Measurements from ENCODE around the gene ATF7IP. TPM values are rescaled to one million over a fixed set of nuclear protein-coding genes. Genes with fewer than 3 reads are reported as not detected.
A peak's percentile ranks its signal among the peaks of the same experiment; 100 is the strongest.

ATF7IP gene
- polyA plus RNA-seq, 1 of the 3 experiments (the other 2 are of a cell fraction): 2.8 TPM

DNA sequence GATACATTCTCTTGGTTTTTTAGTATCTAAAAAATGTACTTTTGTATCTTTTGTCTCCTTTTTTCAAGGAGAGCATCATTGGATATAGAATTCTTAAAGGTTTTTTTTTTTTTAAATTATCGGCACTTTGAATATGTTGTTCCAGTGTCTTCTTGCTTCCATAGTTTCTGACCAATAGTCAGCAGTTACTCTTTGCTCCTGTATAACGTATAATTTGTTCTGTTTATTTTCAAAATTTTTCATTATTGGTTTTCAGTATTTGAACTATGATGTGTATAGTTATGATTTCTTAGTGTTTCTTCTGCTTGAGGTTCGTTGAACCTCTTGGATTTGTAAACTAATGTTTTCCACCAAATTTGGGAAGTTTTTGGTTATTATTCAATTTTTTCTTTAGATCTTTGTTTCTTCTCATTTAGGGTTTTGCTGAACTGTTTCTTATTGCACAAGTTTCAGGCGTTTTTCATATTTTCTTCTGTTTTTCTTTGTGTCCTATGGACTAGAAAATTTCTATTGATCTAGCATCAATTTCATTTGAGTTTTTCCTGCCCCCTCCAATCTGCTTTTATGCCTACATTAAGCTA lies 108.3 kb downstream of the ATF7IP start:
- Histone ChIP-seq H3K27ac (ENCODE audit: low read depth in 2 of 2, low read length in 1 of 2) (no peak overlapping the region), H3K9ac (no peak overlapping the region), H3K4me3 (ENCODE audit: low read depth in 2 of 2, low read length in 1 of 2) (no peak overlapping the region), H3K4me2 (no peak overlapping the region), H3K9me2 (no peaks in the 10 kb centered on the region), H4K20me1 (ENCODE audit: insufficient read depth) (no peaks in the 10 kb centered on the region), H3K79me2 (ENCODE audit: insufficient read depth) (no peaks in the 10 kb centered on the region), H3K4me1 (ENCODE audit: control insufficient read depth in 1 of 2, insufficient read depth in 2 of 2, low read depth in 1 of 2, low read length in 1 of 2) (no peaks in the 10 kb centered on the region), H3K36me3 (replicated peaks in 1 of 2; ENCODE audit: control insufficient read depth in 1 of 2, insufficient read depth in 2 of 2, low read length in 1 of 2) (peaks cover 48 to 65% of the 10 kb centered on the region in 2 experiments), H2AFZ (ENCODE audit: low read depth) (no peak overlapping the region), H3K27me3 (ENCODE audit: insufficient read depth) (no peaks in the 10 kb centered on the region), H3K9me3 (peaks cover 29% of the 10 kb centered on the region), H3F3A (replicated peaks; ENCODE audit: insufficient read depth) (peaks cover 4% of the 10 kb centered on the region)
- POLR2A ChIA-PET: no interaction called here
- peak; percentile 2 for DNase-seq
- 52% methylated on average over 4 of the region's 4 CpGs for WGBS (ENCODE audit: low lambda C conversion rate)
- TF ChIP-seq TCF12 (IDR thresholded peaks at IDR 0.05): 0 out of 2 replicates have a peak, but pooled peaks have one; percentile 15
- TF ChIP-seq, protein P1, sequence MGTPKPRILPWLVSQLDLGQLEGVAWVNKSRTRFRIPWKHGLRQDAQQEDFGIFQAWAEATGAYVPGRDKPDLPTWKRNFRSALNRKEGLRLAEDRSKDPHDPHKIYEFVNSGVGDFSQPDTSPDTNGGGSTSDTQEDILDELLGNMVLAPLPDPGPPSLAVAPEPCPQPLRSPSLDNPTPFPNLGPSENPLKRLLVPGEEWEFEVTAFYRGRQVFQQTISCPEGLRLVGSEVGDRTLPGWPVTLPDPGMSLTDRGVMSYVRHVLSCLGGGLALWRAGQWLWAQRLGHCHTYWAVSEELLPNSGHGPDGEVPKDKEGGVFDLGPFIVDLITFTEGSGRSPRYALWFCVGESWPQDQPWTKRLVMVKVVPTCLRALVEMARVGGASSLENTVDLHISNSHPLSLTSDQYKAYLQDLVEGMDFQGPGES (IDR thresholded peaks at IDR 0.05; ENCODE audit: low read depth, low read length): no peak
- CTCF ChIA-PET: interaction anchor here (1.3 kb wide), 1 partner anchor 20 kb away, joined by 3 read pairs; no protein-coding TSS in a partner anchor

DNA sequence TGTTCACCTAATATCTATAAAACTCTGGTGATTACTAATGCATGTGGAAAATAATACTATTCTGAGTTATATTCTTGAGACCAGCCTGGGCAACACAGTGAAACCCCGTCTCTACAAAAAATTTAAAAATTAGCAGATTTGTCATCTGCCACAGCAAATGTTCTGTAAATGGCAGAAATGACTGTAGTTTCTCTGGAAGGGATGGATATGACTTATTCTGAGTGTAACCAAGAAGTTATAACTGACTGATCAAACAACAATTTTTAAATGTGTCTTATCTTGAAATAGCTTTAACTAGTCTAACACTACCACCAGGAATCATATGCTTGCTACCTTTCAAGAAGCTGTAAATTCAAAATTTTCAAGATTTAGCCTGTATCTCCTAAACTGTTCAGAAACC lies 113.5 kb downstream of the ATF7IP start:
- H3K27ac ChIP-seq (ENCODE audit: low read depth in 2 of 2, low read length in 1 of 2): no peak overlapping the region
- H3K79me2 ChIP-seq (ENCODE audit: insufficient read depth): no peaks in the 10 kb centered on the region
- H3K9me3 ChIP-seq: peaks cover 16% of the 10 kb centered on the region
- no peak overlapping the region for H3K4me3 ChIP-seq (ENCODE audit: low read depth in 2 of 2, low read length in 1 of 2)
- H3K9me2 ChIP-seq: no peaks in the 10 kb centered on the region
- H3K27me3 ChIP-seq (ENCODE audit: insufficient read depth): no peaks in the 10 kb centered on the region
- H3K4me1 ChIP-seq (ENCODE audit: control insufficient read depth in 1 of 2, insufficient read depth in 2 of 2, low read depth in 1 of 2, low read length in 1 of 2): peaks cover 0 to 2% of the 10 kb centered on the region in 2 experiments; a peak in 1 of 4 replicates
- DNase-seq: no peak
- ChIA-PET POLR2A (no interaction called here), CTCF (no interaction called here)
- 96% methylated on average over 1 of the region's 1 CpG for WGBS (ENCODE audit: low lambda C conversion rate)
- no peaks in the 10 kb centered on the region for H4K20me1 ChIP-seq (ENCODE audit: insufficient read depth)
- no peaks in the 10 kb centered on the region for H3F3A ChIP-seq (replicated peaks; ENCODE audit: insufficient read depth)
- no peak overlapping the region for H3K4me2 ChIP-seq
- H3K36me3 ChIP-seq (replicated peaks in 1 of 2; ENCODE audit: control insufficient read depth in 1 of 2, insufficient read depth in 2 of 2, low read length in 1 of 2): peaks cover 56 to 67% of the 10 kb centered on the region in 2 experiments
- H3K9ac ChIP-seq: no peak overlapping the region
- H2AFZ ChIP-seq (ENCODE audit: low read depth): no peak overlapping the region
- TF ChIP-seq YY1 (IDR thresholded peaks at IDR 0.05; ENCODE audit: low read depth): no peak
- TF ChIP-seq RXRA (IDR thresholded peaks at IDR 0.05; ENCODE audit: borderline replicate concordance, low read depth): no peak
- TF ChIP-seq SMC3 (IDR thresholded peaks at IDR 0.05; ENCODE audit: low read depth, low read length): no peak
- TF ChIP-seq, protein P1 (IDR thresholded peaks at IDR 0.05; ENCODE audit: low read depth, low read length): no peak
- TF ChIP-seq NRF1 (IDR thresholded peaks at IDR 0.05; ENCODE audit: low read depth, low read length): no peak
- TF ChIP-seq, protein P2, sequence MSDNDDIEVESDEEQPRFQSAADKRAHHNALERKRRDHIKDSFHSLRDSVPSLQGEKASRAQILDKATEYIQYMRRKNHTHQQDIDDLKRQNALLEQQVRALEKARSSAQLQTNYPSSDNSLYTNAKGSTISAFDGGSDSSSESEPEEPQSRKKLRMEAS (IDR thresholded peaks at IDR 0.05; ENCODE audit: low read depth): no peak
- no peak for TF ChIP-seq GATA2 (CRISPR knock-in tag; IDR thresholded peaks at IDR 0.05)
- no peak for TF ChIP-seq FOXJ3 (CRISPR knock-in tag; IDR thresholded peaks at IDR 0.05)
- TF ChIP-seq MXI1 (IDR thresholded peaks at IDR 0.05; ENCODE audit: low read depth, low read length): no peak
- TF ChIP-seq, protein P3, sequence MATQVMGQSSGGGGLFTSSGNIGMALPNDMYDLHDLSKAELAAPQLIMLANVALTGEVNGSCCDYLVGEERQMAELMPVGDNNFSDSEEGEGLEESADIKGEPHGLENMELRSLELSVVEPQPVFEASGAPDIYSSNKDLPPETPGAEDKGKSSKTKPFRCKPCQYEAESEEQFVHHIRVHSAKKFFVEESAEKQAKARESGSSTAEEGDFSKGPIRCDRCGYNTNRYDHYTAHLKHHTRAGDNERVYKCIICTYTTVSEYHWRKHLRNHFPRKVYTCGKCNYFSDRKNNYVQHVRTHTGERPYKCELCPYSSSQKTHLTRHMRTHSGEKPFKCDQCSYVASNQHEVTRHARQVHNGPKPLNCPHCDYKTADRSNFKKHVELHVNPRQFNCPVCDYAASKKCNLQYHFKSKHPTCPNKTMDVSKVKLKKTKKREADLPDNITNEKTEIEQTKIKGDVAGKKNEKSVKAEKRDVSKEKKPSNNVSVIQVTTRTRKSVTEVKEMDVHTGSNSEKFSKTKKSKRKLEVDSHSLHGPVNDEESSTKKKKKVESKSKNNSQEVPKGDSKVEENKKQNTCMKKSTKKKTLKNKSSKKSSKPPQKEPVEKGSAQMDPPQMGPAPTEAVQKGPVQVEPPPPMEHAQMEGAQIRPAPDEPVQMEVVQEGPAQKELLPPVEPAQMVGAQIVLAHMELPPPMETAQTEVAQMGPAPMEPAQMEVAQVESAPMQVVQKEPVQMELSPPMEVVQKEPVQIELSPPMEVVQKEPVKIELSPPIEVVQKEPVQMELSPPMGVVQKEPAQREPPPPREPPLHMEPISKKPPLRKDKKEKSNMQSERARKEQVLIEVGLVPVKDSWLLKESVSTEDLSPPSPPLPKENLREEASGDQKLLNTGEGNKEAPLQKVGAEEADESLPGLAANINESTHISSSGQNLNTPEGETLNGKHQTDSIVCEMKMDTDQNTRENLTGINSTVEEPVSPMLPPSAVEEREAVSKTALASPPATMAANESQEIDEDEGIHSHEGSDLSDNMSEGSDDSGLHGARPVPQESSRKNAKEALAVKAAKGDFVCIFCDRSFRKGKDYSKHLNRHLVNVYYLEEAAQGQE (IDR thresholded peaks at IDR 0.05; ENCODE audit: low read depth, low read length): no peak
- no peak for TF ChIP-seq POLR2AphosphoS5 (IDR thresholded peaks at IDR 0.05; ENCODE audit: low read depth, low read length)
- TF ChIP-seq, protein P4, sequence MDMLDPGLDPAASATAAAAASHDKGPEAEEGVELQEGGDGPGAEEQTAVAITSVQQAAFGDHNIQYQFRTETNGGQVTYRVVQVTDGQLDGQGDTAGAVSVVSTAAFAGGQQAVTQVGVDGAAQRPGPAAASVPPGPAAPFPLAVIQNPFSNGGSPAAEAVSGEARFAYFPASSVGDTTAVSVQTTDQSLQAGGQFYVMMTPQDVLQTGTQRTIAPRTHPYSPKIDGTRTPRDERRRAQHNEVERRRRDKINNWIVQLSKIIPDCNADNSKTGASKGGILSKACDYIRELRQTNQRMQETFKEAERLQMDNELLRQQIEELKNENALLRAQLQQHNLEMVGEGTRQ (IDR thresholded peaks at IDR 0.05; ENCODE audit: borderline replicate concordance, low read depth, low read length): no peak
- TF ChIP-seq, protein P5, sequence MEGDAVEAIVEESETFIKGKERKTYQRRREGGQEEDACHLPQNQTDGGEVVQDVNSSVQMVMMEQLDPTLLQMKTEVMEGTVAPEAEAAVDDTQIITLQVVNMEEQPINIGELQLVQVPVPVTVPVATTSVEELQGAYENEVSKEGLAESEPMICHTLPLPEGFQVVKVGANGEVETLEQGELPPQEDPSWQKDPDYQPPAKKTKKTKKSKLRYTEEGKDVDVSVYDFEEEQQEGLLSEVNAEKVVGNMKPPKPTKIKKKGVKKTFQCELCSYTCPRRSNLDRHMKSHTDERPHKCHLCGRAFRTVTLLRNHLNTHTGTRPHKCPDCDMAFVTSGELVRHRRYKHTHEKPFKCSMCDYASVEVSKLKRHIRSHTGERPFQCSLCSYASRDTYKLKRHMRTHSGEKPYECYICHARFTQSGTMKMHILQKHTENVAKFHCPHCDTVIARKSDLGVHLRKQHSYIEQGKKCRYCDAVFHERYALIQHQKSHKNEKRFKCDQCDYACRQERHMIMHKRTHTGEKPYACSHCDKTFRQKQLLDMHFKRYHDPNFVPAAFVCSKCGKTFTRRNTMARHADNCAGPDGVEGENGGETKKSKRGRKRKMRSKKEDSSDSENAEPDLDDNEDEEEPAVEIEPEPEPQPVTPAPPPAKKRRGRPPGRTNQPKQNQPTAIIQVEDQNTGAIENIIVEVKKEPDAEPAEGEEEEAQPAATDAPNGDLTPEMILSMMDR (IDR thresholded peaks at IDR 0.05): no peak
- TF ChIP-seq SIN3A (IDR thresholded peaks at IDR 0.05; ENCODE audit: borderline replicate concordance, low read depth, low read length): no peak
- TF ChIP-seq, protein P6, sequence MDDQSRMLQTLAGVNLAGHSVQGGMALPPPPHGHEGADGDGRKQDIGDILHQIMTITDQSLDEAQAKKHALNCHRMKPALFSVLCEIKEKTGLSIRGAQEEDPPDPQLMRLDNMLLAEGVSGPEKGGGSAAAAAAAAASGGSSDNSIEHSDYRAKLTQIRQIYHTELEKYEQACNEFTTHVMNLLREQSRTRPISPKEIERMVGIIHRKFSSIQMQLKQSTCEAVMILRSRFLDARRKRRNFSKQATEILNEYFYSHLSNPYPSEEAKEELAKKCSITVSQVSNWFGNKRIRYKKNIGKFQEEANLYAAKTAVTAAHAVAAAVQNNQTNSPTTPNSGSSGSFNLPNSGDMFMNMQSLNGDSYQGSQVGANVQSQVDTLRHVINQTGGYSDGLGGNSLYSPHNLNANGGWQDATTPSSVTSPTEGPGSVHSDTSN (IDR thresholded peaks at IDR 0.05): no peak
- no peak for TF ChIP-seq RAD21 (IDR thresholded peaks at IDR 0.05; ENCODE audit: low read length)
